Measurements from ENCODE around the gene CYP27C1. TPM values are rescaled to one million over a fixed set of nuclear protein-coding genes. Genes with fewer than 3 reads are reported as not detected.

The CYP27C1 gene
- polyA plus RNA-seq, 1 donor from 2014 or later, result 0.84 TPM

DNA sequence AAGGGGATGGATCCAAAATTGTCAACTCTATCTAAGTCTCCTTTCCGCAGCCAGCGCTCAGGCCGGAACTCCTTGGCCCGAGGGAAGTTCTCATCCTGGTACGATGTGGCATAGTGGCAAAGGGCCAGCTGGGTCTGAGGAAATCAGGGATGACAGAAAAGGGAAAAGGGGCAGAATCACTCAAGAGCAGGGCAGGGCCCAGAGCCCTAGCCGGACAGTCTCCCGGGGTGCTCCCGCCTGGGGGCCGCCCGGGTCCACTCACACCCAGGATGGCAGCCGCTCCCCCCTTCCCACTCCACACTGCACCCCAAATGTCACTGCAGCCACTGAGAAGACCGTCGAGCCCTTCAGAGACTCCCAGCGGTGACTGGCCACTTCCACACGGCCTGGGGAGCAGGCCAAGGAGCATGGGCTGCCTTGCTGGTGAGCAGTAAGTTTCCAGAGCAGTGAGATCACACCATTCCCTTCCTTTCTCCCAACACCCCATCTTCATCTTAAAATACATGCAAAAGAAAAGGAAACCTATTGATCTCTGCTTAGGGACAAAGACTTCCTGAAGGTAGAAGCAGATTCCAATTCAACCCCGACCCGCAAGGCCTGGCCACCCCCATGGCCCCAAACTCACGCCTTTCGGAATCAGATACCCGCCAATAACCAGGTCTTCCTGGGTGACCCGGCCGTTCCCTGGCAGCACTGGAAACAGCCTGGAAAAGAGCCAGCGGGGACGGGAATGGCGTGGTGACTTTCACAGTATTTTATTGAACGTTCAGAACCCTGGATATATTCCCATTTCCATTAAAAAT, 26.7 kb downstream of the CYP27C1 start:
- TF ChIP-seq, protein P1, sequence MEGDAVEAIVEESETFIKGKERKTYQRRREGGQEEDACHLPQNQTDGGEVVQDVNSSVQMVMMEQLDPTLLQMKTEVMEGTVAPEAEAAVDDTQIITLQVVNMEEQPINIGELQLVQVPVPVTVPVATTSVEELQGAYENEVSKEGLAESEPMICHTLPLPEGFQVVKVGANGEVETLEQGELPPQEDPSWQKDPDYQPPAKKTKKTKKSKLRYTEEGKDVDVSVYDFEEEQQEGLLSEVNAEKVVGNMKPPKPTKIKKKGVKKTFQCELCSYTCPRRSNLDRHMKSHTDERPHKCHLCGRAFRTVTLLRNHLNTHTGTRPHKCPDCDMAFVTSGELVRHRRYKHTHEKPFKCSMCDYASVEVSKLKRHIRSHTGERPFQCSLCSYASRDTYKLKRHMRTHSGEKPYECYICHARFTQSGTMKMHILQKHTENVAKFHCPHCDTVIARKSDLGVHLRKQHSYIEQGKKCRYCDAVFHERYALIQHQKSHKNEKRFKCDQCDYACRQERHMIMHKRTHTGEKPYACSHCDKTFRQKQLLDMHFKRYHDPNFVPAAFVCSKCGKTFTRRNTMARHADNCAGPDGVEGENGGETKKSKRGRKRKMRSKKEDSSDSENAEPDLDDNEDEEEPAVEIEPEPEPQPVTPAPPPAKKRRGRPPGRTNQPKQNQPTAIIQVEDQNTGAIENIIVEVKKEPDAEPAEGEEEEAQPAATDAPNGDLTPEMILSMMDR (IDR thresholded peaks at IDR 0.05; ENCODE audit: poor library complexity, severe bottlenecking), result no peak
- TF ChIP-seq MXI1 (conservative IDR thresholded peaks at IDR 0.05; ENCODE audit: poor library complexity, severe bottlenecking), result no peak
- TF ChIP-seq RAD21 (conservative IDR thresholded peaks at IDR 0.05), result no peak
- TF ChIP-seq, protein P2, sequence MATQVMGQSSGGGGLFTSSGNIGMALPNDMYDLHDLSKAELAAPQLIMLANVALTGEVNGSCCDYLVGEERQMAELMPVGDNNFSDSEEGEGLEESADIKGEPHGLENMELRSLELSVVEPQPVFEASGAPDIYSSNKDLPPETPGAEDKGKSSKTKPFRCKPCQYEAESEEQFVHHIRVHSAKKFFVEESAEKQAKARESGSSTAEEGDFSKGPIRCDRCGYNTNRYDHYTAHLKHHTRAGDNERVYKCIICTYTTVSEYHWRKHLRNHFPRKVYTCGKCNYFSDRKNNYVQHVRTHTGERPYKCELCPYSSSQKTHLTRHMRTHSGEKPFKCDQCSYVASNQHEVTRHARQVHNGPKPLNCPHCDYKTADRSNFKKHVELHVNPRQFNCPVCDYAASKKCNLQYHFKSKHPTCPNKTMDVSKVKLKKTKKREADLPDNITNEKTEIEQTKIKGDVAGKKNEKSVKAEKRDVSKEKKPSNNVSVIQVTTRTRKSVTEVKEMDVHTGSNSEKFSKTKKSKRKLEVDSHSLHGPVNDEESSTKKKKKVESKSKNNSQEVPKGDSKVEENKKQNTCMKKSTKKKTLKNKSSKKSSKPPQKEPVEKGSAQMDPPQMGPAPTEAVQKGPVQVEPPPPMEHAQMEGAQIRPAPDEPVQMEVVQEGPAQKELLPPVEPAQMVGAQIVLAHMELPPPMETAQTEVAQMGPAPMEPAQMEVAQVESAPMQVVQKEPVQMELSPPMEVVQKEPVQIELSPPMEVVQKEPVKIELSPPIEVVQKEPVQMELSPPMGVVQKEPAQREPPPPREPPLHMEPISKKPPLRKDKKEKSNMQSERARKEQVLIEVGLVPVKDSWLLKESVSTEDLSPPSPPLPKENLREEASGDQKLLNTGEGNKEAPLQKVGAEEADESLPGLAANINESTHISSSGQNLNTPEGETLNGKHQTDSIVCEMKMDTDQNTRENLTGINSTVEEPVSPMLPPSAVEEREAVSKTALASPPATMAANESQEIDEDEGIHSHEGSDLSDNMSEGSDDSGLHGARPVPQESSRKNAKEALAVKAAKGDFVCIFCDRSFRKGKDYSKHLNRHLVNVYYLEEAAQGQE (IDR thresholded peaks at IDR 0.05; ENCODE audit: borderline replicate concordance), result no peak
- TF ChIP-seq TAF1 (IDR thresholded peaks at IDR 0.05; ENCODE audit: low read depth), result no peak
- TF ChIP-seq POLR2AphosphoS5 (IDR thresholded peaks at IDR 0.05), result no peak
- TF ChIP-seq SMC3 (conservative IDR thresholded peaks at IDR 0.05; ENCODE audit: poor library complexity), result no peak
- TF ChIP-seq EP300 (conservative IDR thresholded peaks at IDR 0.05; ENCODE audit: poor library complexity, severe bottlenecking), result no peak
- TF ChIP-seq EZH2 (IDR thresholded peaks at IDR 0.05; ENCODE audit: borderline replicate concordance, insufficient read depth, low read length, poor library complexity, severe bottlenecking), result no peak
- Histone ChIP-seq H3K36me3 (ENCODE audit: insufficient read depth, low read length) (no peaks in the 10 kb centered on the region), H3K9me2 (ENCODE audit: insufficient read depth, low read length) (no peaks in the 10 kb centered on the region), H3K4me2 (ENCODE audit: low read length) (no peak overlapping the region), H3K27me3 (ENCODE audit: insufficient read depth, low read depth, low read length) (no peaks in the 10 kb centered on the region), H3F3A (ENCODE audit: insufficient read depth, low read length, poor library complexity, severe bottlenecking) (no peaks in the 10 kb centered on the region), H4K20me1 (ENCODE audit: insufficient read depth) (no peaks in the 10 kb centered on the region), H3K4me3 (ENCODE audit: low read length) (no peak overlapping the region), H3K9me3 (ENCODE audit: low read length) (no peaks in the 10 kb centered on the region), H3K9ac (ENCODE audit: low read length) (no peak overlapping the region), H3K79me2 (replicated peaks; ENCODE audit: insufficient read depth, low read length) (no peaks in the 10 kb centered on the region), H2AFZ (ENCODE audit: low read depth, low read length) (no peak overlapping the region), H3K27ac (ENCODE audit: low read length) (no peak overlapping the region)

DNA sequence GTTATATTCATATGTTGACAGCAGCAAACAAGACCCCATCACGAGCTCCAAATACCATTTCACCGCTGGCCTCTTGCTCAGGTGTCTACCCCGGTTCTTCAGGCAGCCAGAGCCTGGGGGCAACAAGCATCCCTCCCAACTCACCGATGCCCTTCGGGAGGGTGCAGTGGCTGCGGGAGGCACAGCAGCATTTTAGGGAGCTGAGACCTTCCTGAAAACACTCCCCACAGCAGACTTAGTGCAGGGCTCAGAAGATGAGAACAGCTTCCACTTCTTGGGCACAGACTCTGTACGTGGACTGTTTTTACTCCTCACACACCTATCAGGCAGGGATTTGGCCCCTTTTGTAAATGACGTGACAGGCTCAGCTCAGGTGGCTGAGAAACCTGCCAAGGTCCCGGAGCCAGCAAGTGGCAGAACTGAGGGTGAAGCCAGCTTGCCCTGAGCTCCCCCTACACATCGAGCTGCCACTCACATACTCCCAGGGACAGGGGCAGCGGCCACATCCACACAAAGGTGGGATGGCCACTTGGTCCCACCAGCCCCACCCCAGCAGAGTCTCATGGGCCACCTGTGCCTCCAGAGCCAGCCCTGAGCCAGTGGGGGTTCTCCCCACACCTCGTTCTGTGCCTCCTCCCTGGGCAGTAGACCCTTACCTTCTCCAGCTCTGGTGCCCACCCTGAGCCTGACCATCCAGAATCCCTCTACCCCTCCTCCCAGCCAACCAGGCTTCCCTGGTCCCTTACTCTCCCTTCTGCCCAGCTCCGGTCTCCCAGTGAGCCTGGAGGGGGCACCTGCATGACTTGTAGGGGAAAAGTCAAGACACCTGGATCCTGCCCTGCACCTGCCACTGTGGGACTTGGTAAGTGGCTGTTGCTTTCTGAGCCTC, 28.5 kb downstream of the CYP27C1 start:
- no peaks in the 10 kb centered on the region for H3K9me3 ChIP-seq (ENCODE audit: low read length)
- no peak overlapping the region for H3K4me3 ChIP-seq (ENCODE audit: low read length)
- no peaks in the 10 kb centered on the region for H3K36me3 ChIP-seq (ENCODE audit: insufficient read depth, low read length)
- no peaks in the 10 kb centered on the region for H3K27me3 ChIP-seq (ENCODE audit: insufficient read depth, low read depth, low read length)
- no peak overlapping the region for H3K27ac ChIP-seq (ENCODE audit: low read length)
- no peak overlapping the region for H3K4me2 ChIP-seq (ENCODE audit: low read length)
- H3K9ac ChIP-seq (ENCODE audit: low read length), result no peak overlapping the region
- TF ChIP-seq MXI1 (conservative IDR thresholded peaks at IDR 0.05; ENCODE audit: poor library complexity, severe bottlenecking), result no peak
- no peaks in the 10 kb centered on the region for H3K79me2 ChIP-seq (replicated peaks; ENCODE audit: insufficient read depth, low read length)
- no peaks in the 10 kb centered on the region for H3K9me2 ChIP-seq (ENCODE audit: insufficient read depth, low read length)
- no peaks in the 10 kb centered on the region for H4K20me1 ChIP-seq (ENCODE audit: insufficient read depth)
- no peaks in the 10 kb centered on the region for H3F3A ChIP-seq (ENCODE audit: insufficient read depth, low read length, poor library complexity, severe bottlenecking)
- H2AFZ ChIP-seq (ENCODE audit: low read depth, low read length), result no peak overlapping the region

All from neural cell (in vitro differentiated cells).